Adrenal gland (tissue), 5 donors: ENCODE measurements around the gene DLK1.

Experiments used
- POLR2A ChIP-seq, 2 donors: fragments of 450-650 bp; IDR thresholded peaks; one replicate each; pipeline ENCODE4 v1.6.1; 2017; ENCODE audit warnings: antibody characterized with exemption in 2 of 2, mild to moderate bottlenecking in 2 of 2, moderate library complexity in 1 of 2
- TF ChIP-seq, protein P1 (sequence below), 6 experiments: fragments of 450-650 bp in 4 of 6; fragments of 200-600 bp in 2 of 6; sonication (generic) in 1 of 6; IDR thresholded peaks; 1 replicate in 5 of 6; 2 replicates in 1 of 6; pipeline versions ENCODE4 v1.5.1 to v1.8.0; 2016 to 2021; ENCODE audit warnings: antibody characterized with exemption in 6 of 6, mild to moderate bottlenecking in 2 of 6, moderate library complexity in 1 of 6
- donor health status: DM: no; HTN: no; CAD: no.

DNA sequence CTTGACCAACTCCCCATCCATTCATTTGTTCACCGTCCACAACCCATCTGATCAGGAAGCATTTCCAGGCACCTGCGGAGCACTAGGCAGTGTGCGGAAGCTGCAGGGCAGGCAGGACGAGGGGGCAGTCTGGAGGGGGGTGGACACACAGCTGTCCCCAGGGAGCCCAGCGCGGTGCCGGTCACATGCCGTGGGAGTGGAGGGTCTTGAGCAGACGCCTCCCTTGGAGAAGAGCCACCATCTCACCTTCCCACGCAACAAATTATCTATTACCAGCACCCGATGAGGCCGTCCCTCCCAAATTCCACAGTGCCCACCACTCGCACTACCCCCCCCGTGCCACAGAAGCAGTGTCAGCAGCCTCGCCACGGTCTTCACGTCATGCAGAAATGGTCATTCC lies 10.8 kb downstream of the DLK1 start:
- TF ChIP-seq, protein P1, sequence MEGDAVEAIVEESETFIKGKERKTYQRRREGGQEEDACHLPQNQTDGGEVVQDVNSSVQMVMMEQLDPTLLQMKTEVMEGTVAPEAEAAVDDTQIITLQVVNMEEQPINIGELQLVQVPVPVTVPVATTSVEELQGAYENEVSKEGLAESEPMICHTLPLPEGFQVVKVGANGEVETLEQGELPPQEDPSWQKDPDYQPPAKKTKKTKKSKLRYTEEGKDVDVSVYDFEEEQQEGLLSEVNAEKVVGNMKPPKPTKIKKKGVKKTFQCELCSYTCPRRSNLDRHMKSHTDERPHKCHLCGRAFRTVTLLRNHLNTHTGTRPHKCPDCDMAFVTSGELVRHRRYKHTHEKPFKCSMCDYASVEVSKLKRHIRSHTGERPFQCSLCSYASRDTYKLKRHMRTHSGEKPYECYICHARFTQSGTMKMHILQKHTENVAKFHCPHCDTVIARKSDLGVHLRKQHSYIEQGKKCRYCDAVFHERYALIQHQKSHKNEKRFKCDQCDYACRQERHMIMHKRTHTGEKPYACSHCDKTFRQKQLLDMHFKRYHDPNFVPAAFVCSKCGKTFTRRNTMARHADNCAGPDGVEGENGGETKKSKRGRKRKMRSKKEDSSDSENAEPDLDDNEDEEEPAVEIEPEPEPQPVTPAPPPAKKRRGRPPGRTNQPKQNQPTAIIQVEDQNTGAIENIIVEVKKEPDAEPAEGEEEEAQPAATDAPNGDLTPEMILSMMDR (IDR thresholded peaks at IDR 0.05) = no peak
- no peak for TF ChIP-seq POLR2A (IDR thresholded peaks at IDR 0.05)
